ENCODE data around the gene KATNB1. TPM values are rescaled to one million over a fixed set of nuclear protein-coding genes. Genes with fewer than 3 reads are reported as not detected.

The KATNB1 gene
- total and polyA plus RNA-seq, 2 of the 8 experiments (the other 6 are each of a cell fraction or from before 2014, with no cell fraction given): 50.2 to 60.4 TPM

GRCh38 chr16:57794849-57795430, 59.4 kb downstream of the KATNB1 start:
- TF ChIP-seq EP300 (IDR thresholded peaks at IDR 0.05; ENCODE audit: borderline replicate concordance in 1 of 2, low read depth in 2 of 2, low read length in 2 of 2) (no peak), SP4 (IDR thresholded peaks at IDR 0.05; ENCODE audit: low read length) (peak; percentile 55; the same call in 1 of the 2 replicates)
- Histone ChIP-seq H3K27ac (ENCODE audit: low read depth, low read length) (no peak overlapping the region), H4K8ac (ENCODE audit: extremely low read depth, insufficient read depth, low read length) (no peak overlapping the region), H3K23me2 (ENCODE audit: low read depth, low read length) (0 out of 2 replicates have a peak, but pooled peaks cover 2% of the 10 kb centered on the region), H3K4ac (replicated peaks; ENCODE audit: insufficient read length, low read depth, low read length) (no peak overlapping the region), H4K5ac (ENCODE audit: insufficient read length, low read depth, low read length) (no peak overlapping the region), H3K4me1 (replicated peaks in 1 of 4; ENCODE audit: control insufficient read depth in 3 of 4, insufficient read depth in 4 of 4, low read length in 3 of 4) (peaks cover 0 to 32% (median 17%) of the 10 kb centered on the region in 4 experiments; a peak in 6 of 7 replicates), H3K9ac (replicated peaks in 1 of 4; ENCODE audit: extremely low read depth in 1 of 4, low read depth in 3 of 4, low read length in 3 of 4) (no peak overlapping the region), H4K91ac (replicated peaks; ENCODE audit: insufficient read length, low read length) (peak overlapping the region; percentile 17), H2BK15ac (ENCODE audit: low read length) (no peak overlapping the region; the same call in 1 of the 2 replicates), H2BK12ac (ENCODE audit: low read depth, low read length) (peak overlapping the region; percentile 76; the same call in 1 of the 2 replicates), H3K79me1 (ENCODE audit: low read depth, low read length) (no peaks in the 10 kb centered on the region), H3K18ac (ENCODE audit: extremely low read depth, low read length) (no peak overlapping the region), H3K23ac (ENCODE audit: insufficient read length) (no peak overlapping the region), H3K56ac (replicated peaks; ENCODE audit: insufficient read length, low read depth, low read length) (no peak overlapping the region), H3K4me2 (ENCODE audit: insufficient read depth in 1 of 2, low read depth in 2 of 2, low read length in 2 of 2) (no peak overlapping the region), H2BK5ac (ENCODE audit: low read depth, low read length) (no peak overlapping the region), H3K27me3 (replicated peaks in 1 of 4; ENCODE audit: control insufficient read depth in 3 of 4, extremely low read depth in 1 of 4, insufficient read depth in 3 of 4, low read length in 3 of 4) (peaks cover 0 to 13% (median 10%) of the 10 kb centered on the region in 4 experiments; a peak in 6 of 7 replicates), H2BK120ac (replicated peaks; ENCODE audit: low read depth, low read length) (no peak overlapping the region), H3K79me2 (ENCODE audit: control insufficient read depth in 1 of 2, insufficient read depth in 2 of 2, low read length in 2 of 2) (no peaks in the 10 kb centered on the region), H2AFZ (ENCODE audit: low read length) (no peak overlapping the region), H3K14ac (ENCODE audit: insufficient read length) (no peak overlapping the region), H3K4me3 (ENCODE audit: extremely low read depth in 1 of 4, insufficient read depth in 2 of 4, low read depth in 3 of 4, low read length in 4 of 4) (no peak overlapping the region), H3K9me3 (ENCODE audit: insufficient read depth in 2 of 2, low read depth in 1 of 2, low read length in 1 of 2) (no peaks in the 10 kb centered on the region), H2BK20ac (ENCODE audit: low read length) (no peak overlapping the region), H3K36me3 (ENCODE audit: control insufficient read depth in 2 of 4, insufficient read depth in 4 of 4, low read length in 3 of 4) (no peaks in the 10 kb centered on the region), H2AK5ac (ENCODE audit: low read depth, low read length) (0 out of 2 replicates have a peak overlapping the region, but pooled peaks have one; percentile 55), H4K20me1 (replicated peaks in 1 of 2; ENCODE audit: control insufficient read depth in 1 of 2, insufficient read depth in 2 of 2, low read length in 2 of 2) (no peaks in the 10 kb centered on the region)
- no peak for DNase-seq (ENCODE audit: low read depth in 1 of 2, low spot score in 2 of 2)
- WGBS, 2 experiments (ENCODE audit: extremely low coverage in 1 of 2, insufficient coverage in 1 of 2, insufficient read length in 1 of 2, insufficient replicate concordance in 2 of 2, low coverage in 1 of 2, low lambda C conversion rate in 2 of 2, missing lambda C conversion rate in 1 of 2): 86% methylated on average over 16 of the region's 18 CpGs; no CpG with 5 or more reads in 1 of the 2 experiments
- ChIA-PET CTCF (ENCODE audit: partially characterized antibody) (interaction anchor here (0.5 to 15.2 kb wide), 39 partner anchors 9 to 419 kb away, joined by 3 to 279 read pairs (median 5); a partner anchor contains a TSS), POLR2A (ENCODE audit: partially characterized antibody) (interaction anchor here (0.8 to 1.1 kb wide), 2 partner anchors 9 to 24 kb away, joined by 4 read pairs; no protein-coding TSS in a partner anchor)
- no peak for FAIRE-seq

All from H1 (cell line).